IMR-90 (cell line): ENCODE measurements around the gene TMC7. TPM values are rescaled to one million over a fixed set of nuclear protein-coding genes. Genes with fewer than 3 reads are reported as not detected.

ENCODE experiments used
- ATAC-seq: fragments of 200-7000 bp; cut with Tn5 transposase; 2 replicates; pipeline ENCODE4 v1.9.1; 2020; ENCODE audit warnings: low read depth, mild to moderate bottlenecking, moderate library complexity
- BruUV-seq: library from RNA; stranded (reverse); fragments of 400-500 nt; replicated peaks from 2 replicates; lab custom pipeline; 2021; lab: Mats Ljungman, UMichigan
- CTCF ChIA-PET: fragments of 300-600 bp; formaldehyde crosslinking; extraction: SDS; loops from one replicate; lab custom pipeline; 2021; ENCODE audit warnings: antibody characterized with exemption; lab: Yijun Ruan, JAX
- POLR2A ChIA-PET: fragments of 300-600 bp; sonication (Branson Sonifier 250); formaldehyde crosslinking; loops from one replicate; lab custom pipeline; 2022; ENCODE audit warnings: antibody characterized with exemption; ENCODE audit not compliant: unreplicated experiment; lab: Charles Lee
- DNase-seq: peaks from one replicate; pipeline ENCODE4 v3.0.0; 2013
- H2AFZ ChIP-seq: replicated peaks from 2 replicates; pipeline ENCODE3; 2013; ENCODE audit warnings: low read length, mild to moderate bottlenecking; ENCODE audit not compliant: poor library complexity
- H2AK5ac ChIP-seq: 2 replicates; pipeline ENCODE4 v1.6.1; 2013; ENCODE audit warnings: low read depth, low read length, inconsistent platforms
- H2AK9ac ChIP-seq: replicated peaks from 2 replicates; pipeline ENCODE3; 2013; ENCODE audit warnings: mild to moderate bottlenecking, low read depth, low read length, moderate library complexity; ENCODE audit not compliant: poor library complexity
- H2BK120ac ChIP-seq: 2 replicates; pipeline ENCODE4 v1.6.1; 2013; ENCODE audit warnings: low read depth, low read length, inconsistent platforms
- H2BK15ac ChIP-seq: 3 replicates; pipeline ENCODE4 v1.6.1; 2013; ENCODE audit warnings: low read depth, low read length, inconsistent platforms
- H2BK20ac ChIP-seq: 2 replicates; pipeline ENCODE4 v1.6.1; 2013; ENCODE audit warnings: low read depth, mild to moderate bottlenecking, inconsistent platforms, low read length, moderate library complexity
- H2BK5ac ChIP-seq: 2 replicates; pipeline ENCODE4 v1.6.1; 2013; ENCODE audit warnings: mild to moderate bottlenecking, low read depth, low read length, inconsistent platforms; ENCODE audit not compliant: poor library complexity, severe bottlenecking
- H3K14ac ChIP-seq: replicated peaks from 2 replicates; pipeline ENCODE4 v1.6.1; 2013; ENCODE audit warnings: low read depth, low read length, inconsistent platforms
- H3K18ac ChIP-seq: 2 replicates; pipeline ENCODE4 v1.6.1; 2013; ENCODE audit warnings: low read depth, low read length, control low read depth
- H3K23ac ChIP-seq: 2 replicates; pipeline ENCODE4 v1.6.1; 2013; ENCODE audit warnings: low read depth, low read length, inconsistent platforms
- H3K27ac ChIP-seq: 2 replicates; pipeline ENCODE4 v1.5.1; 2013; ENCODE audit warnings: mild to moderate bottlenecking, control low read depth, low read length; ENCODE audit not compliant: insufficient read depth
- H3K27me3 ChIP-seq: 2 replicates; pipeline ENCODE4 v1.6.1; 2013; ENCODE audit warnings: low read length; ENCODE audit not compliant: control insufficient read depth, insufficient read depth
- H3K36me3 ChIP-seq: 2 replicates; pipeline ENCODE4 v1.6.1; 2013; ENCODE audit warnings: low read length, mixed read lengths; ENCODE audit not compliant: control insufficient read depth, insufficient read depth
- H3K4ac ChIP-seq: 2 replicates; pipeline ENCODE4 v1.6.1; 2013; ENCODE audit warnings: low read depth, low read length, inconsistent platforms
- H3K4me1 ChIP-seq: 2 replicates; pipeline ENCODE4 v1.6.1; 2013; ENCODE audit warnings: low read length, mixed read lengths; ENCODE audit not compliant: control insufficient read depth, insufficient read depth
- H3K4me2 ChIP-seq: 2 replicates; pipeline ENCODE4 v1.6.1; 2013; ENCODE audit warnings: low read depth, mild to moderate bottlenecking, control low read depth, low read length, moderate library complexity
- H3K4me3 ChIP-seq: 2 replicates; pipeline ENCODE4 v1.5.1; 2013; ENCODE audit warnings: low read depth, mild to moderate bottlenecking, control low read depth, low read length, moderate library complexity; ENCODE audit not compliant: insufficient read depth
- H3K56ac ChIP-seq: 2 replicates; pipeline ENCODE4 v1.6.1; 2013; ENCODE audit warnings: low read length, inconsistent platforms; ENCODE audit not compliant: insufficient read depth; ENCODE audit errors: extremely low read depth
- H3K79me1 ChIP-seq, 2 experiments: 2 replicates each; pipeline ENCODE4 v1.6.1; 2013; ENCODE audit warnings: low read length in 2 of 2, inconsistent platforms in 1 of 2, low read depth in 1 of 2
- H3K9ac ChIP-seq: 2 replicates; pipeline ENCODE4 v1.6.1; 2013; ENCODE audit warnings: low read depth, low read length, control low read depth
- H3K9me1 ChIP-seq: 2 replicates; pipeline ENCODE4 v1.6.1; 2013; ENCODE audit warnings: low read length, inconsistent platforms; ENCODE audit not compliant: insufficient read depth
- H3K9me3 ChIP-seq: 2 replicates; pipeline ENCODE4 v1.6.1; 2013; ENCODE audit warnings: low read length; ENCODE audit not compliant: control insufficient read depth, insufficient read depth
- H4K20me1 ChIP-seq: 2 replicates; pipeline ENCODE4 v1.6.1; 2013; ENCODE audit warnings: low read length, inconsistent platforms; ENCODE audit not compliant: insufficient read depth
- H4K5ac ChIP-seq: 2 replicates; pipeline ENCODE4 v1.6.1; 2013; ENCODE audit warnings: mild to moderate bottlenecking, low read depth, low read length, control low read depth
- H4K8ac ChIP-seq, 2 experiments: 2 replicates each; pipeline ENCODE4 v1.6.1; 2013; ENCODE audit warnings: low read depth in 2 of 2, low read length in 2 of 2, control low read depth in 1 of 2, inconsistent platforms in 1 of 2
- H4K91ac ChIP-seq: 2 replicates; pipeline ENCODE4 v1.6.1; 2013; ENCODE audit warnings: low read depth, low read length, inconsistent platforms; ENCODE audit not compliant: insufficient read depth
- BHLHE40 ChIP-seq: fragments of 150-350 bp; IDR thresholded peaks from 2 replicates; pipeline ENCODE4 v1.6.1; 2016; ENCODE audit warnings: mild to moderate bottlenecking, low read depth, low read length
- CEBPB ChIP-seq: IDR thresholded peaks from 2 replicates; pipeline ENCODE4 v1.6.1; 2012; ENCODE audit warnings: low read depth, low read length, improper control_type of control experiment
- FOS ChIP-seq: fragments of 150-350 bp; IDR thresholded peaks from 2 replicates; pipeline ENCODE4 v1.6.1; 2016; ENCODE audit warnings: low read depth, low read length
- MAZ ChIP-seq: IDR thresholded peaks from 2 replicates; pipeline ENCODE4 v1.6.1; 2012; ENCODE audit warnings: low read depth, mild to moderate bottlenecking, low read length, improper control_type of control experiment, moderate library complexity, borderline replicate concordance
- MXI1 ChIP-seq: IDR thresholded peaks from 2 replicates; pipeline ENCODE4 v1.6.1; 2012; ENCODE audit warnings: low read depth, mild to moderate bottlenecking, low read length, moderate library complexity, borderline replicate concordance
- NFE2L2 ChIP-seq: fragments of 150-350 bp; IDR thresholded peaks from 2 replicates; pipeline ENCODE4 v1.6.1; 2016; ENCODE audit warnings: low read depth, mild to moderate bottlenecking, low read length
- POLR2A ChIP-seq: IDR thresholded peaks from 2 replicates; pipeline ENCODE4 v1.6.1; 2012; ENCODE audit warnings: mild to moderate bottlenecking, low read depth, low read length
- RAD21 ChIP-seq: IDR thresholded peaks from 2 replicates; pipeline ENCODE4 v1.6.1; 2012; ENCODE audit warnings: low read length, improper control_type of control experiment
- RCOR1 ChIP-seq: IDR thresholded peaks from 2 replicates; pipeline ENCODE4 v1.6.1; 2012; ENCODE audit warnings: mild to moderate bottlenecking, low read length, improper control_type of control experiment; ENCODE audit not compliant: insufficient replicate concordance
- RFX5 ChIP-seq: IDR thresholded peaks from 2 replicates; pipeline ENCODE4 v1.8.0; 2012; ENCODE audit warnings: low read depth, mild to moderate bottlenecking, low read length, moderate library complexity
- SMC3 ChIP-seq: fragments of 150-350 bp; IDR thresholded peaks from 2 replicates; pipeline ENCODE4 v1.6.1; 2016; ENCODE audit warnings: low read depth, mild to moderate bottlenecking, antibody characterized with exemption, low read length, moderate library complexity
- WGBS, 2 experiments: methylation state at CpG; one replicate each; pipeline versions ENCODE4 v1.1.5 to v1.1.7; 2013; ENCODE audit warnings: missing lambda C conversion rate in 2 of 2; ENCODE audit not compliant: insufficient read length in 1 of 2; ENCODE audit errors: extremely low coverage in 2 of 2; 5-methylcytosine and 5-hydroxymethylcytosine counted together
- dilution Hi-C: fragments of 300-500 bp; cut with HindIII; formaldehyde crosslinking; loops from one replicate; pipeline ENCODE4 v1.14.3; 2018; ENCODE audit warnings: low sequenced_read_pairs; ENCODE audit not compliant: unreplicated experiment
- in situ Hi-C: fragments of 300-500 bp; cut with MboI; formaldehyde crosslinking; loops from 3 replicates; pipeline ENCODE4 v1.14.3; 2019; ENCODE audit warnings: low sequenced_read_pairs, inconsistent platforms, mixed read lengths
- intact Hi-C: fragments of 100-400 bp; cut with micrococcal nuclease; formaldehyde crosslinking; loops from 2 replicates; pipeline ENCODE4 v1.10.0; 2022
- polyA plus RNA-seq, 3 experiments: library from polyadenylated mRNA; depleted of rRNA; stranded (reverse); fragments of >200 nt; gene quantifications; 2 replicates each; pipeline ENCODE4 v1.2.3, GENCODE V29; 2012; ENCODE audit warnings: low replicate concordance in 1 of 3
- total RNA-seq: library from RNA; depleted of rRNA; stranded (reverse); fragments of >200 nt; gene quantifications from 2 replicates; pipeline ENCODE4 v1.2.3, GENCODE V29; 2012
- TF ChIP-seq, protein P1 (sequence below): conservative IDR thresholded peaks from 2 replicates; pipeline ENCODE4 v1.5.1; 2012; ENCODE audit warnings: mild to moderate bottlenecking, low read depth, low read length, improper control_type of control experiment
- TF ChIP-seq, protein P2 (sequence below): fragments of 150-350 bp; IDR thresholded peaks from 2 replicates; pipeline ENCODE4 v1.6.1; 2017; ENCODE audit warnings: mild to moderate bottlenecking, antibody characterized with exemption, low read length, low read depth

Gene TMC7
- total and polyA plus RNA-seq, 2 of the 4 experiments (the other 2 are of a cell fraction): 0.27 to 0.36 TPM

DNA sequence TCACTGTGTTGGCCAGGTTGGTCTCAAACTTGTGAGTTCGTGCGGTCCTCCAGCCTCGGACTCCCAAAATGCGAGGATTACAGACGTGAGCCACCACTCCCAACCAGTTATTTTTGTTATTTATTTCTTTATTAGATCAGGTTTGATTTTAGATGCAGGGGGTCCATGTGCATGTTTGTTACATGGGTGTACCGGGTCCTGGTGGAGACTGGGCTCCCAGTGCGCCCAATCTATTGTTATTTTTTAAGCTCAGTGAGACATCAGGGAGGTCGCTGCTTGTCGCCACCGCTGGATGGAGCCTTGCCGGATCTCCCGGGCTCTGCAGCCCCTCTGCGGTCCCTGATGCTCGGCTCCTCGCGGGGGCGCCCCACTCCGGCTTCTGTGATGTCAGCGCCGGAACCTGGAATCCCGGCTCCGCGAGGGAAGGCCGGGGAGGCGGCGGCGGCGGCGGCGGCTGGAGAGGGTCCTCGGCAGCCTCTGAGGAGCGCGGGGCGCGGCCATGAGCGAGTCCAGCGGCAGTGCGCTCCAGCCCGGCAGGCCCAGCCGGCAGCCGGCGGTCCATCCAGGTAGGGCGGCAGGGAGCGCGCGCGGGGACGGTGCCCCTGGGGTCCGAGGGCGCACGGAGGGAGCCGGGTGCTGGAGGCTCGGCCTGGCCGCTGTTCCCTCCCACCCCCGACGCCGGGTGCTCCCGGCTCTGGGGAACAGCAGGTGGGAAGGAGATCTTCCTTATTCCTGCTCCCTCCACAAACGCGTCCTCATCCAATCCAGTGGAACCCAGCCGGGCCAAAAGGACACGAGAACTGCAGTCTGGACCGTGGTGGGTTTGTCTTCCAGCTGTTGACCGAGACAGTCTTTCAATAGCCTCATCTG, at the start of gene TMC7 (continued):
- TF ChIP-seq RAD21 (peak; percentile 82), MAZ (peak; percentile 73; the same call in 1 of the 2 replicates)

DNA sequence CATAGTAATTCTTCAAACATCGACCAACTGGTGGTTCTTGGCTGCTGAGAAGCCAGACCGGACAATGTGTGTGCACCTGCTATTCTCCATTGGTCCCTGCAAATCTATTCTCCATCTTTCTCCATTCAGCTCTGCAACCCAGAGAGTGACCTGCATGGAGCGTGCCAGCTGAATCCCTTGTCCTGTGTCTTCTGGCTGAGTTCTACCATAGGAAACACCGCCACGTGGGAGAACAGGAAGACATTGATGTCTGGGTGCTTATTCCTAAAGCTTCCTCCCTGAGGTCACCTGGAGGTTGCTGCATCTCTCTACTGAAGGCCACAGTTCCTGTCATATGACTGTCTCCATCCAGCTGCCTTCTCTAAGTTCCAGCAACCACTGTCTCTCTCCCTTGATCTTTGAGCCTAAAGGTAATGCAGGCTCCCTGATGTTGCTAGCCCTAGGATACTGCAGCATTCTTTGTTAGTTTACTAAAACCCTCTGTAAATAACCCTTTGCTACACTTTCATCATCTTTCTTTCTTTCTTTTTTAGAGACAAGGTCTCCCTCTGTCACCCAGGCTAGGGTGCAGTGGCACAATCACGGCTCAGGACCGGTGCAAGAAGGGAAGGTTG, 46.9 kb upstream of the TMC7 start:
- Histone ChIP-seq H3K79me1 (no peaks in the 10 kb centered on the region), H3K14ac (no peak overlapping the region), H2AFZ (no peak overlapping the region), H4K91ac (no peak overlapping the region), H2BK20ac (no peak overlapping the region), H3K27ac (no peak overlapping the region), H4K5ac (no peak overlapping the region), H3K23ac (no peak overlapping the region), H4K8ac (no peak overlapping the region), H3K56ac (no peak overlapping the region), H3K9ac (no peak overlapping the region), H3K27me3 (no peaks in the 10 kb centered on the region; the same call in 1 of the 2 replicates), H3K18ac (no peak overlapping the region), H3K4me1 (no peaks in the 10 kb centered on the region), H3K4me3 (no peak overlapping the region), H3K36me3 (no peaks in the 10 kb centered on the region), H3K9me3 (no peaks in the 10 kb centered on the region), H2BK15ac (no peak overlapping the region), H3K4me2 (no peak overlapping the region), H4K20me1 (no peaks in the 10 kb centered on the region), H2AK9ac (no peak overlapping the region), H2AK5ac (no peak overlapping the region), H3K9me1 (no peaks in the 10 kb centered on the region), H2BK120ac (no peak overlapping the region), H2BK5ac (no peak overlapping the region), H3K4ac (no peak overlapping the region)
- BruUV-seq: no TSS peak
- 93% methylated on average over 2 of the region's 7 CpGs; no CpG with 5 or more reads in 1 of the 2 experiments for WGBS, 2 experiments
- intact Hi-C loops: no loop called here
- ATAC-seq: no peak
- DNase-seq: no peak
- CTCF ChIA-PET: interaction anchor here (0.5 kb wide), 1 partner anchor 45 kb away, joined by 4 read pairs; no protein-coding TSS in a partner anchor
- POLR2A ChIA-PET: no interaction called here
- in situ Hi-C loops: no loop called here
- dilution Hi-C loops: no loop called here
- TF ChIP-seq RAD21 (no peak), RCOR1 (no peak), SMC3 (no peak), MAZ (no peak), MXI1 (no peak), BHLHE40 (no peak), CEBPB (no peak), FOS (no peak), RFX5 (no peak), POLR2A (no peak), NFE2L2 (no peak)
- TF ChIP-seq, protein P1, sequence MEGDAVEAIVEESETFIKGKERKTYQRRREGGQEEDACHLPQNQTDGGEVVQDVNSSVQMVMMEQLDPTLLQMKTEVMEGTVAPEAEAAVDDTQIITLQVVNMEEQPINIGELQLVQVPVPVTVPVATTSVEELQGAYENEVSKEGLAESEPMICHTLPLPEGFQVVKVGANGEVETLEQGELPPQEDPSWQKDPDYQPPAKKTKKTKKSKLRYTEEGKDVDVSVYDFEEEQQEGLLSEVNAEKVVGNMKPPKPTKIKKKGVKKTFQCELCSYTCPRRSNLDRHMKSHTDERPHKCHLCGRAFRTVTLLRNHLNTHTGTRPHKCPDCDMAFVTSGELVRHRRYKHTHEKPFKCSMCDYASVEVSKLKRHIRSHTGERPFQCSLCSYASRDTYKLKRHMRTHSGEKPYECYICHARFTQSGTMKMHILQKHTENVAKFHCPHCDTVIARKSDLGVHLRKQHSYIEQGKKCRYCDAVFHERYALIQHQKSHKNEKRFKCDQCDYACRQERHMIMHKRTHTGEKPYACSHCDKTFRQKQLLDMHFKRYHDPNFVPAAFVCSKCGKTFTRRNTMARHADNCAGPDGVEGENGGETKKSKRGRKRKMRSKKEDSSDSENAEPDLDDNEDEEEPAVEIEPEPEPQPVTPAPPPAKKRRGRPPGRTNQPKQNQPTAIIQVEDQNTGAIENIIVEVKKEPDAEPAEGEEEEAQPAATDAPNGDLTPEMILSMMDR: no peak
- TF ChIP-seq, protein P2, sequence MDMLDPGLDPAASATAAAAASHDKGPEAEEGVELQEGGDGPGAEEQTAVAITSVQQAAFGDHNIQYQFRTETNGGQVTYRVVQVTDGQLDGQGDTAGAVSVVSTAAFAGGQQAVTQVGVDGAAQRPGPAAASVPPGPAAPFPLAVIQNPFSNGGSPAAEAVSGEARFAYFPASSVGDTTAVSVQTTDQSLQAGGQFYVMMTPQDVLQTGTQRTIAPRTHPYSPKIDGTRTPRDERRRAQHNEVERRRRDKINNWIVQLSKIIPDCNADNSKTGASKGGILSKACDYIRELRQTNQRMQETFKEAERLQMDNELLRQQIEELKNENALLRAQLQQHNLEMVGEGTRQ: no peak
